SU-DHL-6 (cell line): ENCODE results near the gene NTN3.

Source experiments
- EZH2phosphoT487 ChIP-seq: fragments of 200-600 bp; sonication (generic), shearing (Covaris generic); conservative IDR thresholded peaks from 2 replicates; pipeline ENCODE4 v1.6.1; 2018; ENCODE audit warnings: mild to moderate bottlenecking, antibody characterized with exemption, low read length, moderate library complexity, mixed read lengths
- TF ChIP-seq, protein P1 (sequence below): fragments of 200-600 bp; sonication (generic); IDR thresholded peaks from one replicate; pipeline ENCODE4 v1.5.1; 2017; ENCODE audit warnings: antibody characterized with exemption, mild to moderate bottlenecking, low read length, moderate library complexity; ENCODE audit not compliant: insufficient read depth, poor library complexity, severe bottlenecking

DNA sequence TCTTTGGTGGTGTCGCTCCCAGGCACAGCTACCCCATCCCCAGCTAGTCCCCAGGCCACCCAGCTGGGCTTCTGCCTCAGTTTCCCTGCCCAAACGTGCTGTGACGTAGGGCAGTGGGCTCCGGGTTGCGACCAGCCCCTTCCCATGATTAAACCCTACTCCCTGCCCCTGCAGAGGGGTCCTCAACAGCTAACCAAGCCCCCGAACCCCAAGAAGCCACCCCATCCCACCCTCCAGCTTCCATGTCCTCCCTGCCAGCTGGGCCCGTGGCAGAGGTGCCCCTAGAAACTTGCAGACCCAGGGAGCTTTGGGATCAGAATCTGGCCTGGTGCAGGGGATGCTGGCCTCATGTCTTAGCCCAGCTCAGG is 879 bp upstream of the NTN3 start:
- TF ChIP-seq, protein P1, sequence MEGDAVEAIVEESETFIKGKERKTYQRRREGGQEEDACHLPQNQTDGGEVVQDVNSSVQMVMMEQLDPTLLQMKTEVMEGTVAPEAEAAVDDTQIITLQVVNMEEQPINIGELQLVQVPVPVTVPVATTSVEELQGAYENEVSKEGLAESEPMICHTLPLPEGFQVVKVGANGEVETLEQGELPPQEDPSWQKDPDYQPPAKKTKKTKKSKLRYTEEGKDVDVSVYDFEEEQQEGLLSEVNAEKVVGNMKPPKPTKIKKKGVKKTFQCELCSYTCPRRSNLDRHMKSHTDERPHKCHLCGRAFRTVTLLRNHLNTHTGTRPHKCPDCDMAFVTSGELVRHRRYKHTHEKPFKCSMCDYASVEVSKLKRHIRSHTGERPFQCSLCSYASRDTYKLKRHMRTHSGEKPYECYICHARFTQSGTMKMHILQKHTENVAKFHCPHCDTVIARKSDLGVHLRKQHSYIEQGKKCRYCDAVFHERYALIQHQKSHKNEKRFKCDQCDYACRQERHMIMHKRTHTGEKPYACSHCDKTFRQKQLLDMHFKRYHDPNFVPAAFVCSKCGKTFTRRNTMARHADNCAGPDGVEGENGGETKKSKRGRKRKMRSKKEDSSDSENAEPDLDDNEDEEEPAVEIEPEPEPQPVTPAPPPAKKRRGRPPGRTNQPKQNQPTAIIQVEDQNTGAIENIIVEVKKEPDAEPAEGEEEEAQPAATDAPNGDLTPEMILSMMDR = no peak
- TF ChIP-seq EZH2phosphoT487 = no peak
